BE2C (cell line): ENCODE data around the gene CUZD1.

ENCODE experiments used
- DNase-seq: peaks from one replicate; pipeline ENCODE4 v3.0.0-alpha.2; 2020
- H3K27me3 ChIP-seq: fragments of 250-450 bp; sonication (Bioruptor Pico); 2 replicates; pipeline ENCODE4 v1.5.1; 2020; ENCODE audit warnings: mild to moderate bottlenecking
- H3K36me3 ChIP-seq: fragments of 250-450 bp; sonication (Bioruptor Pico); 2 replicates; pipeline ENCODE4 v1.5.1; 2020; ENCODE audit warnings: mild to moderate bottlenecking
- H3K4me1 ChIP-seq: fragments of 250-450 bp; sonication (Bioruptor Pico); 2 replicates; pipeline ENCODE4 v1.5.1; 2020
- H3K4me3 ChIP-seq: 2 replicates; pipeline ENCODE4 v1.5.1; 2011; ENCODE audit warnings: low read depth, low read length
- H3K9me3 ChIP-seq: fragments of 250-450 bp; sonication (Bioruptor Pico); 2 replicates; pipeline ENCODE4 v1.5.1; 2020
- CTCF ChIP-seq: IDR thresholded peaks from 2 replicates; pipeline ENCODE4 v1.5.1; 2012; ENCODE audit warnings: mild to moderate bottlenecking, low read depth, low read length

Gene CUZD1

DNA sequence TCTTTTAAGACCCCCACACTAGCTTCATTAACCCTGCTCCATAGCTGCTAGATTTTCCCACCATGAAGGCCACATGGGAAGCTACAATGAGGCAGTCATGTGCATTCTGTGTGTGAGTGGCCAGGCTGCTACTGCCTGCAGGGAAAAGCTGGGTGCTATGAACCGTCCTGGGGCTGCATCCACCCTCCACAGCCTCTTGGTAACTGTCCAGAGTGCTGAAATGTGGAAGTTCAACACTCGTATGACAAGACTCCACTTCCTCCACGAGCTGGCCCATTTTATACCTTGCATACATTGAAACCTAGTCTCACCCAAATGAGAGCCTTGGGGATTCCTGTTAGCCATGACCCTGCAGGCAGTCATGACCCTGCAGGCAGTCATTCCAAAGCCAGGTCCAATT is 59.4 kb downstream of the CUZD1 start:
- Histone ChIP-seq H3K4me3 (no peak overlapping the region), H3K27me3 (no peaks in the 10 kb centered on the region), H3K9me3 (no peaks in the 10 kb centered on the region), H3K36me3 (no peaks in the 10 kb centered on the region), H3K4me1 (no peaks in the 10 kb centered on the region)
- DNase-seq: no peak
- no peak for TF ChIP-seq CTCF

- no peak for DNase-seq
- Histone ChIP-seq H3K9me3 (no peaks in the 10 kb centered on the region), H3K27me3 (no peaks in the 10 kb centered on the region), H3K4me3 (no peak overlapping the region), H3K36me3 (no peaks in the 10 kb centered on the region), H3K4me1 (no peaks in the 10 kb centered on the region)
- no peak for TF ChIP-seq CTCF
Observed at GRCh38 chr10:122782911-122783310, 62.7 kb downstream of the CUZD1 start.
